GM10847 (cell line): Measurements from ENCODE around the gene TEX36.

ENCODE experiments used
- POLR2A ChIP-seq: IDR thresholded peaks from 2 replicates; pipeline ENCODE4 v1.6.1; 2011; ENCODE audit not compliant: insufficient read length; ENCODE audit errors: extremely low read depth

The TEX36 gene

DNA sequence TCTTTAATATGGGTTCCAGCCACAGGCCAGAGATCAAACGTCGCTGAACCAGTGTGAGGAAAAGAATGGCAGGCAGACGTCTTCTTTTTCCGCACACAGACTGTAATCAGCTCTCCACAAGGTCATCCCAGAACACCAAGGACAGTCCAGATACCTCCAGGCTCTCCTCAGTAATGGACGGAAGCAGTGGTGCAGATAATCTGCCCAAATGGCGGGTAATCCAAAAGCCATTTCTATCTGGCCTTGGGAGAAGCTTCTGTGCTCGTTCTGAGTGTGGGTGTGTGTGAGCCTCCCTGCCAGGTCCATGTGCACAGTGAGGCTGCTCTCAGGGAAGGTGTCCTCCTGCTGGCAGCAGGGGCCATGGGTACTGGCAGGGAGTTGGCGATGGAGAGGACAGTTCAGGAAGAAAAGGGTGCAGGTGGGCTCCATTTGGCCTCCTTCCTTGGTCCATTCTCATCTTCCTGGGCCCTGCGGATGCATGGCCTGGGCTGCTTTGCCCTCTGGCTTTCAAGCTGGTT, 15.6 kb upstream of the TEX36 start:
- no peak for TF ChIP-seq POLR2A

DNA sequence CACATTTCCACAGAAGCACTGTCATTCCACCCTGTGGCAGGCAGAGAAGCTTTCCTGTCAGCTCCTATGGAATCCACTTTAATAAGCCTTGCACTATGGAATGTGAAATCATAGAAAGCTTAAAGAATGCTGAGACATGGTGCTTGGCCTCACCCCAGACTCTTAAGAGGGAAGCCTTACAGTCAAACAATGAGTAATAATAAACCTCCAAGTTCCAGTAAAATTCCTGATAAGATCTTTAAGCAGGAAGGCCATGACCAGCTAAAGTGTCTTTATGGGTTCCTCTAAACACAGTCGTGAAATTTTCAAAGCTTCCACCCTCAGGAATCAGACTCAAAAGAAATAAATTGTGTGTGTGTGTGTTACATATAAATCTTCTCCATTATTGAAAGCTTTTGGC, 11.9 kb upstream of the TEX36 start:
- TF ChIP-seq POLR2A: no peak

DNA sequence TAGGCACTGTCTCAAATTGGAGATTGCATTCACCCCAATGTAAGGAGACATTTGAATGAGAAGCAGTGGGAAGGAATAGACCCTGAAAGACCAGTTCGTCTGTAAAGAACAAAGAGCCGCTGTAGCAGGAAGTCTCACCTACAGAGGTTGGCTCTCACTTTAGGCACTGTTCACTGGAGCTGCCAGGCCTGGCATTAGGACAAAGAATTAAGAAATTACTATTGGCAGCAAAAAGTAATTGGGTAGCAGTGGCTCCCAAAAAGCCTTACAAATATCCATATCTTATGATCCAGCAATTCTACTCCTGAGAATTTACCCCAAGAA, 10.5 kb upstream of the TEX36 start:
- TF ChIP-seq POLR2A: no peak

DNA sequence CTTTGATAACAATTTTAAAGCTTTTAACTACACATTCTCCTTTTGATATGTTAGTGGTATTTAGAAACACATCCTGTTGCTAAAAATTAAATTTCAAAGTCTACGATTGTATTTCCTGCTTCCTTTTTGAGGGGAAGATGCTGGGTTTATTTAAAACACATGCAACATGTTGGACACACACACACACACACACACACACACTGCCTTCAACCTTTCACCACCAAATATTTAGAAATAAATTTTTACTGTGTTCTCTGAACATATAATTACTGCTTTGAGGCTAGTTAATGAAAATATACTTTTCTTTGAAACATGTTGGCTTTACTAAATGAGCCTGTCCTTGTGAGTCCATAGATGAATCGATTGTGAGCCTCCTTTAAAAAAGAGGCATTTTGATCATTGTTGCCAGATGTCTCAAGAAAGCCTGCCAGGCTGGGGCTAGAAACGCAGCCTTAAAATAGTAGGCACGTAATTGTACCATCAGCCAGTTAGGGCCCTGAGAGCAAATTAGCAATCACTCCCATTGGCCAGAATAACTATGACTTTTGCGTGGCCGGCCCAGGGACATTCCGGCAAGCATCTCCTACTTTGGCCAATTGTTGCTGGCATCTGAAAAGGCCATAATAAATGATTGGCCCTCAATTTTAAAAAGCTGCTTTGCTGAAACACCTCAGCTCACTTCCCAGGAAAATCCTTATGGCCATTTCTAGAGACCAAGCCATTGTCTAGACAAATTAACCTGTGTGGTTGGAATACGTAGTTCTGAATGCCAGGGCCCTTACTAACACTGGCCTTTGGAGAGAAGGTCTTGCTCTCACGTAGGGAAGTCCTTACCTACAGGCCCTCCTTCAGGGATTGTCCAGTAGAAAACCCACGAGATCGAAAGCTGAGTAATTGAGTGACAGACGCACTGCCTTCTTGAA, 9.9 kb upstream of the TEX36 start:
- no peak for TF ChIP-seq POLR2A

DNA sequence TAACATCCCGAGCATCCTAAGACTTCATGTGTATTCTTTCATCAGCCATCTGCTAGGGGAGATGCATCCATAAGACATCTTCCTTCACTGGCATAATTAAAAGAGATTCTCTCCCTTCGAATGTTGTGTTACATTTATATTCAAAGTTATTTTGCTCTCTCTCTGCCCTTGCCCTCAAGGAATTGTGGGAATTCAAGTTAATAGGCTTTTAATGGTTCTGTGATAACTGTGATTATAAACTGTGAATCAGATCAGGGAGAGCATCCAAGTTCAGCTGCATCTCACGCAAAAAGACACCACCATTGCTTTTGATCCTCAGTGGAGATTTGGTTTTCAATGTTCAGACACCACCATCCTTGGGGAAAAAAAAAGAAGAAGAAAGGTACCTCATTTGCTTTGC, 9.2 kb upstream of the TEX36 start:
- TF ChIP-seq POLR2A: no peak

DNA sequence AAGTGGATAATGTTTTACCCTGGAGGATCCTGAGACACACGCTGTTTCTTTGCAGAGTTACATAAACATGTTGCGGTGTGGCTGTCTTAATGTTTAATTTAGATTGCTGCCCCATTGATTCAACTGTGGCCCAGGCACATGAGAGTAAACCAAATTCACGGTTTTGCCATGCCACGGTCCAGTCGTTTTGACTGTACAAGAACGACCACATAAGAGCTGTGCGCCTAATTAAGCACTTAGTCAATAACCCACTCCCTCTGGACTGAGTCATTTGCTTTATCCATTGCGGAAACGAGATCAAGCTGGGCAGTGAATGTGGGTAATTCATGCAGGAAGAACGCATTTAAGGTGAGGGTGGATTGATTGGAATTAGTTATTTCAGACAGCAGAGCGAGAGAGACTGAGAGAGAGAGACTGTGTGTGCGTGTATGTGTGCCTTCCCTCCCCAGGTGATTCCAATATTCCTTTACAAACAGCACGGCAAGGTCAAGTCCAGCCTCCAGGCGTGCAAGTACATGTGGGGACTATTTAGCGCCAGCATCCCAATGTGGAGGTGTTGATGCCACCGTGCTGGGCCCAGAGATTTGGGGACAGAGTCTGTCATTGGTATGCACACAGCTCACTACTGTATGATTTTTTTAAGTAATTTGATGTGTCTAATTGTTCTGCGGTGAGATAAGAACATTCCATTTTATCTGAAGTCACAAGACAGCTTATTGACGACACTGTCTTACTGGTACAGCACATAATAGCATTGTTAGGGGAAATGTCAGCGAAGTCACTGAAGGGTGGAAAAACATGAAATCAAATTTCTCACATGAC, 8.4 kb upstream of the TEX36 start:
- no peak for TF ChIP-seq POLR2A

DNA sequence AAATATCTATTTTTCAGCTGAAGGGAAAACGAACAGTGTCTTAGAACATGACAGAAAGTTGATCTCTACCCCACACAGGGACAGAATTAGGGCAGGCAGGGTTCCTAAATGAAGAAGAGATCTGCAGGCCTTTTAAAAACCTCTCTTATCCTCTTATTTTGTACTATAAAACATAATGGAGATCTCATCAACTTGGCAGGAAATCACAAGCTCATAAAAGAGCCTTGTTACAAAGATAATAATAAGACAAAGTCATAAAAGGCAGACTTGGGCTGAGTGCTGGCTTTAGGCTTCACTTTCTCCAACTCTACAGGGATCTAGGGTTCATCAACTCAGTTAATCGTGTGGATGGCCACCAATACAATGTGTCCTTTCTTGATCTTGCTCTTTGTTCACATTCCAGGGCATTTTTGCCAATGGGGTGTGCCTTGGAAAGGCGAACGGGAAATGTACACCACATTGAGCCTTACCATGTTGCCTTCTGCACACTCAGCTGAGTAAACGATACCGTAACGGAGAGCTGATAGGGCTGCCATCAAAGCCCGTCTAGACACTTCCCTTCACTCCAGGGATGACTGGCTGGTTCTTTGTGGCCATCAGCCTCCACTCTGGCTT, 7.1 kb upstream of the TEX36 start:
- TF ChIP-seq POLR2A: no peak

DNA sequence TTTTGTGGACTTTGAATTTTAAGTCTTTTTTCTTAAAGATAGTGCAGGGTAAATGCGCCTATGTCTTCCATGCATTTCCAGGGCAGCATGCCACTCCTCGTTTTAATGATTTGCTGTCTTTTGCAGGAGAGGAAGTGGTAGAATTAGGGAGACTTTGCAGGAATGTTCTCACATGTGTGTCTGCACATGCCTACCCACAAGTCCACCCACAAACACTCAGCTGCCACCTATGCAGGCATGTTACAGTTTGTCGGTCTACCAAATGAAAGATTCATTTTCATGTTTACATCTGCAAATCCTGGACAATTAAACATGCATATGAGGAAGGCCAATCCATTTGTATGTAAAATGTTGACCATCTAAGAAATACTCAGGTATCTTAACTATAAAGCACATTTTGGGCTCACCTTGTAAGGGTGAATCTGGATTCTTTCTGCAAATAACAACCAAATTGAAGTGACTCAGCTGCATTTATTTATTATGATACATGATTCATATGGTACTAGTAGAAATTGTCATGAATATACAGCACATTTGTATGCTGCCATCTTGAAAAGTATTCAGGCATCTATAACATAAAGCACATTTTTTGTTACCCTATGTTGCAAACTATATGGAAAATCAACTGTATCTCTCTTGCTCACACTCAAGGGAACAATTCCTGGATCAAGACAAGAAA, 4.7 kb upstream of the TEX36 start:
- no peak for TF ChIP-seq POLR2A

DNA sequence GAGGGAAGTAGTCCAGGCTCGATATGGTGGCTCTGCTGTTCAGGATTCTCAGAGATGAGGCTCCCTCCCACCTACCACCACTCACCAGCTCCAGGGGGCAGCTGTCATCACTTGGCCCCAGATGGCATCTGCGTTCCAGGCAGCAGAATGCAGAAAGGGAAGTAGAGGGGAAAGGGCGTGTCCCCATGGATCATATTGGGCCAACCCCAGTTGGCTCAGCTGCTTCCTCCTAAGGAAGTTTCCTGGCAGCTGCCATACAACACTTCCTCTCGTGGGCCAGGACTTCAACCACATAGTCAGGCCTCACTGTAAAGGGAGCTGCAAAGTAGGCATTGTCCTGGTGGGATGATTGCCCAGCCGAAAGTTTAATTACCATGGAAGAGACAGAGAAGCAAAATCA, 1.6 kb upstream of the TEX36 start:
- TF ChIP-seq POLR2A: no peak

DNA sequence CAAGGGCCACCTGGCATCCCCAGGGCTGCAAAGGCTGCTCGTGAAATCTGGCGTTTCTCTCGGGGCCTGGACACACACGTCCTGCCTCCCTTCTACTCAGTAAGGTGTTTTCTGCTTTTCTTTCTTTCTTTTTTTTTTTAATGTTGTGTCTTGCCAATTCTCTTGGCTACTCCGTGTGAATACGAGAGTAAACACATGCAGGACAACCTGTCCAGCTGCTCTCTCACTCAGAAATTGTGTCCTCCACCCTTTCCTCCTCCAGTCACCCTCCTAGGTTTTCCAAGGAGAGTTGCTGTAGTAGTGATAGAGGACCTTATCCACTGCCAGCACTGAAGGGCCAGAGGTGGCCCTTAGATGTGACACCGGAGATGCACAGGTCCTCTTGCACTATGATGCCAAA, 858 bp upstream of the TEX36 start:
- TF ChIP-seq POLR2A: no peak

DNA sequence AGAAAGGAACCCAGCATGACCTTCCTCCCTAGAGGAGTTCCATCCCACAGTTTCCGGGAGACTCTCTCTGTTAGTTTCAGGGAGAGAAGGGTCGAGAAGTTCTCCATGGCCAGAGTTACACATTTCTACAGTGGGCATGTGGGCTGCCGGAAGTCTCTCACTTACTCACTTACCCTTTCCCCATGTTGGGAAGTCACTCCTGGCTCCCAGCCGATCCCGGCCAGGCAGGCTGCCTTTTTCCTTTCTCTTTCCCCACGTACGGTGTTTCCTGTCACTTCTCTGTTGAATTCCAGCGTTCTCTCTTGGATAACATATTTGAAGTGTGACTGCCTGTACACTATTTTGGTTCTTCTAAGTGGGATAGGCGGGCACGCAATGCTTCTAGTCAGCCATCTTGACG, 3.5 kb downstream of the TEX36 start:
- TF ChIP-seq POLR2A: no peak

DNA sequence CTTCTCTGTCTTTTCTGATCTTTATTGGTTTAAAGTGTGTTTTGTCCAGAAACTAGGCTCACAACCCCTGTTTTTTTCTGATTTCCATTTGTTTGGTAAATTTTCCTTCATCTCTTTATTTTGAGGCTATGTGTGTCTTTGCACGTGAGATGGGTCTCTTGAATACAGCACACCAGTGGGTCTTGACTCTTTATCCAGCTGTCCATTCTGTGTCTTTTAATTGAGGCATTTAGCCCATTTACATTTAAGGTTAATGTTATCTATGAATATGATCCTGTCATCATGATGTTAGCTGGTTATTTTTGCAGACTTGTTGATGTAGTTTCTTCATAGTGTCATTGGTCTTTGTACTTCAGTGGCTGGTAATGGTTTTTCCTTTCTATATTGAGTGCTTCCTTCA, 10.1 kb downstream of the TEX36 start:
- TF ChIP-seq POLR2A: no peak

DNA sequence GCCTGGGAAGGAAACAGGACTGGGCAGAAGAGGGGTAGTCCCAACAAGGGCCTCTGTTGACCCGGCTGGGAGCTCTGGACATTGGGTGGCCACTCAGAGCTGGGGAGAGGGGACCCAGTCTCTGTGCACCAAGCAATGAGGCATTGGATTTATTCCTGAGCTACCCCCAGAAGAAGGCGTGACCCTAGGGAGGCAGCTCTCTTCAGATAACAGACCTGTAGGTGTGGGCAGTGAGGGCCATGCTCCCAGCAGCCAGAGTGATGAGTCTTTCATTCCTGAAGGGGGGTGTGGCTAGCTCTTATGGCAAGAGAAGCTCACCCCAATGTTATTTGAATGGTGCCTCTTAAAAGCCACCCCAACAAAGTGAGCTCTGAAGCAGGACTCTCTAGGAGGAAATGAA, 20.4 kb downstream of the TEX36 start:
- TF ChIP-seq POLR2A: no peak

DNA sequence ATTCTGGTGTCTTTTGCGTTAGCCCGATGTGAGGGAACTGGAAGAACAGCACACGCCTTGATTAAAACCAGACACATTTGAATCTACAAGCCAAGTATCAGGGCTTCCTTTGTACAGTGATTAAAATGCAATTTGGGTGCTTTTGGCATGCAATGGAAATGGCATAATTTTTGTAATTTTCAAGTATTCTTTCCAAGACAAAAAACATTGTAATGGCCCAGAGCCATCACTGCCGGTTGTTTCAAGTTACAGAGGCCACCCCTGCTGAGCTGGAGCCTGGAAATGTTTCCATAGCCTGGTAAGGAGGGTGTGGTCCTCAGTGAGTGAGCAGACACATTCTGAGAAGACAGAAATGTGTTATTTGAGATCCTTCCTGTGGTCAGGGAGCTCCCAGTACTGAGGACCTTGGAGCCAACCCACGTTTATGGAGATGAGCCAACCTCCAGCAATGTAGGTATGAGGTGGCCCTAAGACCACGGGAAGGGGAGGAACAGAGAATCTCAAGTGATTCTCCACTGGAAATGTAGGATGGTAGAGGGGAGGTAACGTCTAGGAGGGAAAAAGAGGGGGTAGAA, 20.9 kb downstream of the TEX36 start:
- no peak for TF ChIP-seq POLR2A

DNA sequence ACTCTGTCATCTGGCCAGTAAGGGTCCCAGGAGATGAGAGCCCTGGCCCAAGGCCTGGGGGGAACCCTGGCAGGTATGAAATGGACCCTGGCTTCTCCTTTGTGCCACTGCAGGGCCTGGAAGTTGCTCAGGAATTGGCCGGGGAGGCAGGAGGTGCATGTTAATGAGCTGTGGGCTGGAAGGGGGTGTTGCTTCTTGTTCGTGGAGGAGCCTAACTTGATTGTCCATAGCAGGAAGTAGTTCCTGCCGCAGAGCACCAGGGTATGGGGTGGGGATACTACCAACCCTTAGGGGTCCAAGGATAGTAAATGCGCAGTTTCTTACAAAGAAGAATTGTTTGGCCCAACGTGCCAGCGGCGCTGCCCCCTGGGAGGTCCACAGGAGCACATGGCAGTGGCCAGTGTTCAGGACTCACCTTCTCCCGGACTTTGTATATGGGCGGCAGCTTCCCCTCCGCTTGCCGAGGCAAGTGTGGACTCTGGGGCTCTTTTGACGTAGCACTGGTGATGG, 21.5 kb downstream of the TEX36 start:
- TF ChIP-seq POLR2A: no peak

DNA sequence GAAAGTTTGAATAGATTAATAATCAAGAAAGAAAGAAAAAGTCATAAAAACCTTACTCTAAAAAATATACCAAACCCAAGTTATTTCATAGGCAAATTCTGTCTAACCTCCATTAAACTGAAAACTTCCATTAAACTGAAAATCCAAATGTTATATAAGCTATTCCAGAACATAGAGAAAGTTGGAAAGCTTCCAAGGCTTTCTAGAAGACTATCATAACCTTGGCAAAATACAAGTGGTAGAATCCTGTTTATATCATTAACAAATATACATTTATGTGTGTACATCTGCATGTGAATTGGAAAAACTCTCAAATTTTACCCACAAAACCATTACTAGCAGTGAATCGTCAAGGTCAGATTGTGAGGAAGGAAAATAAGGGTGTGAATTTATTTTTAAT, 23.9 kb downstream of the TEX36 start:
- TF ChIP-seq POLR2A: no peak
